Transverse colon (tissue), 4 donors: Measurements from ENCODE around the gene BMS1.

Experiments
- POLR2A ChIP-seq: fragments of 450-650 bp; IDR thresholded peaks from one replicate; pipeline ENCODE4 v1.6.1; 2016; ENCODE audit warnings: antibody characterized with exemption, mild to moderate bottlenecking, moderate library complexity
- POLR2AphosphoS5 ChIP-seq, 3 donors: sonication (generic); formaldehyde crosslinking; IDR thresholded peaks; one replicate each; pipeline ENCODE4 v1.6.1; 2016; ENCODE audit warnings: antibody characterized with exemption in 3 of 3
- TF ChIP-seq, protein P1 (sequence below), 5 experiments: fragments of 200-600 bp in 3 of 5; fragments of 450-650 bp in 2 of 5; sonication (generic) in 3 of 5; IDR thresholded peaks; 1 replicate in 2 of 5; 2 replicates in 3 of 5; pipeline ENCODE4 v1.5.1; 2016 to 2017; ENCODE audit warnings: antibody characterized with exemption in 5 of 5, inconsistent platforms in 3 of 5, mild to moderate bottlenecking in 2 of 5, moderate library complexity in 1 of 5

DNA sequence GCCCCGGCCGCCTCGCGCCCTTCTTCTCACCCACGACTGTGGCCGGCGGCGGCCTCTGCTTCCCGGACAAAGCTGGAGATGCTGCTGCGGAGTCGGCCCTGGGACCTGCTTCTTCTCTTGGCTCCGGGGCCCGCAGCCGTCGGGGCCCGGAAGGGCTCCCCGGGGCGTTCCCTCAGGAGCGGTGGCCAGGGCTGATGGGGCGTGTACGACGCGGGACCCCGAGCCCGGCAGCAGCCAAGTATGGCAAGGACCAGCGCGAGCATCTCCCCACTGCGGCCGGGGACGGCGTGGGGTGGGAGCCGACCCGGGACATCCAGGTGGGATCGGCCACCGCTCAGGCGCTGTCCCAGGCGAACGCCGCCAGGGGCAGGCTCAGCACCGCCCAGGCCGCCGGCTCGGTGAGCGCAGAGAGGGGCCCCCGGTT lies 27.6 kb upstream of the BMS1 start:
- TF ChIP-seq POLR2AphosphoS5 (IDR thresholded peaks at IDR 0.05) = no peak
- TF ChIP-seq, protein P1, sequence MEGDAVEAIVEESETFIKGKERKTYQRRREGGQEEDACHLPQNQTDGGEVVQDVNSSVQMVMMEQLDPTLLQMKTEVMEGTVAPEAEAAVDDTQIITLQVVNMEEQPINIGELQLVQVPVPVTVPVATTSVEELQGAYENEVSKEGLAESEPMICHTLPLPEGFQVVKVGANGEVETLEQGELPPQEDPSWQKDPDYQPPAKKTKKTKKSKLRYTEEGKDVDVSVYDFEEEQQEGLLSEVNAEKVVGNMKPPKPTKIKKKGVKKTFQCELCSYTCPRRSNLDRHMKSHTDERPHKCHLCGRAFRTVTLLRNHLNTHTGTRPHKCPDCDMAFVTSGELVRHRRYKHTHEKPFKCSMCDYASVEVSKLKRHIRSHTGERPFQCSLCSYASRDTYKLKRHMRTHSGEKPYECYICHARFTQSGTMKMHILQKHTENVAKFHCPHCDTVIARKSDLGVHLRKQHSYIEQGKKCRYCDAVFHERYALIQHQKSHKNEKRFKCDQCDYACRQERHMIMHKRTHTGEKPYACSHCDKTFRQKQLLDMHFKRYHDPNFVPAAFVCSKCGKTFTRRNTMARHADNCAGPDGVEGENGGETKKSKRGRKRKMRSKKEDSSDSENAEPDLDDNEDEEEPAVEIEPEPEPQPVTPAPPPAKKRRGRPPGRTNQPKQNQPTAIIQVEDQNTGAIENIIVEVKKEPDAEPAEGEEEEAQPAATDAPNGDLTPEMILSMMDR (IDR thresholded peaks at IDR 0.05) = peak in 1 of 5 experiments; percentile 12
- TF ChIP-seq POLR2A = no peak
